ENCODE results near the gene ARHGDIA. TPM values are rescaled to one million over a fixed set of nuclear protein-coding genes. Genes with fewer than 3 reads are reported as not detected.

The ARHGDIA gene
- polyA plus RNA-seq, 1 donor from 2014 or later = 16.1 TPM

- no peak for TF ChIP-seq REST (IDR thresholded peaks at IDR 0.05; ENCODE audit: borderline replicate concordance)
Observed at GRCh38 chr17:81903896-81904599, 32.9 kb upstream of the ARHGDIA start (continued).

- Histone ChIP-seq H3K79me2 (replicated peaks; ENCODE audit: insufficient read depth, low read length) (no peaks in the 10 kb centered on the region), H3F3A (ENCODE audit: insufficient read depth, low read length, poor library complexity, severe bottlenecking) (no peaks in the 10 kb centered on the region), H3K9me2 (ENCODE audit: insufficient read depth, low read length) (no peaks in the 10 kb centered on the region), H3K27ac (ENCODE audit: low read length) (no peak overlapping the region), H3K36me3 (ENCODE audit: insufficient read depth, low read length) (no peaks in the 10 kb centered on the region), H3K4me2 (ENCODE audit: low read length) (no peak overlapping the region), H3K9me3 (ENCODE audit: low read length) (no peaks in the 10 kb centered on the region), H3K9ac (ENCODE audit: low read length) (no peak overlapping the region), H3K27me3 (ENCODE audit: insufficient read depth, low read depth, low read length) (peaks cover 19% of the 10 kb centered on the region), H3K4me3 (ENCODE audit: low read length) (no peak overlapping the region), H4K20me1 (ENCODE audit: insufficient read depth) (no peaks in the 10 kb centered on the region), H2AFZ (ENCODE audit: low read depth, low read length) (no peak overlapping the region)
- TF ChIP-seq EP300 (conservative IDR thresholded peaks at IDR 0.05; ENCODE audit: poor library complexity, severe bottlenecking) = no peak
- no peak for TF ChIP-seq CTCF (IDR thresholded peaks at IDR 0.05; ENCODE audit: poor library complexity, severe bottlenecking)
- no peak for TF ChIP-seq SMC3 (conservative IDR thresholded peaks at IDR 0.05; ENCODE audit: poor library complexity)
- TF ChIP-seq POLR2AphosphoS5 (IDR thresholded peaks at IDR 0.05) = no peak
- TF ChIP-seq REST (IDR thresholded peaks at IDR 0.05; ENCODE audit: borderline replicate concordance) = no peak
- TF ChIP-seq MXI1 (conservative IDR thresholded peaks at IDR 0.05; ENCODE audit: poor library complexity, severe bottlenecking) = no peak
- TF ChIP-seq EZH2 (IDR thresholded peaks at IDR 0.05; ENCODE audit: borderline replicate concordance, insufficient read depth, low read length, poor library complexity, severe bottlenecking) = no peak
- no peak for TF ChIP-seq RAD21 (conservative IDR thresholded peaks at IDR 0.05)
- TF ChIP-seq TAF1 (IDR thresholded peaks at IDR 0.05; ENCODE audit: low read depth) = no peak
Observed at GRCh38 chr17:81903415-81903831, 32.3 kb upstream of the ARHGDIA start.
